ENCODE results near the gene CNTNAP1.

GRCh38 chr17:42725143-42725542, 42.8 kb downstream of the CNTNAP1 start:
- TF ChIP-seq ZFX (IDR thresholded peaks at IDR 0.05; ENCODE audit: borderline replicate concordance) (no peak), CTCF (IDR thresholded peaks at IDR 0.05) (no peak)

Data from 22Rv1 (cell line).